Neural crest cell (in vitro differentiated cells): ENCODE data around the gene OPHN1. TPM values are rescaled to one million over a fixed set of nuclear protein-coding genes. Genes with fewer than 3 reads are reported as not detected.

Experiments
- DNase-seq: peaks from one replicate; pipeline ENCODE4 v3.0.0; 2021; ENCODE audit warnings: low read depth, mixed read lengths, low spot score
- H3K27ac Mint-ChIP-seq: one replicate; pipeline ENCODE4 v1.8.0; 2021; ENCODE audit warnings: mild to moderate bottlenecking, mixed read lengths; ENCODE audit not compliant: unreplicated experiment
- H3K27me3 Mint-ChIP-seq: 2 replicates; pipeline ENCODE4 v1.8.0; 2021; ENCODE audit warnings: low read depth, mild to moderate bottlenecking, mixed read lengths
- H3K36me3 Mint-ChIP-seq: 2 replicates; pipeline ENCODE4 v1.8.0; 2021; ENCODE audit warnings: low read depth, mild to moderate bottlenecking, mixed read lengths
- H3K4me1 Mint-ChIP-seq: 2 replicates; pipeline ENCODE4 v1.8.0; 2021; ENCODE audit warnings: mixed read lengths
- H3K4me3 Mint-ChIP-seq: one replicate; pipeline ENCODE4 v1.8.0; 2021; ENCODE audit warnings: mild to moderate bottlenecking, mixed read lengths
- H3K9me3 Mint-ChIP-seq: 2 replicates; pipeline ENCODE4 v1.8.0; 2021; ENCODE audit warnings: mixed read lengths
- total RNA-seq: library from RNA; stranded (reverse); gene quantifications from 2 replicates; pipeline ENCODE4 v1.2.1, GENCODE V29; 2021
- TF ChIP-seq, protein P1 (sequence below): fragments of 200-600 bp; sonication (generic); conservative IDR thresholded peaks from 2 replicates; pipeline ENCODE4 v1.5.0; 2021; ENCODE audit warnings: antibody characterized with exemption, mild to moderate bottlenecking

Gene OPHN1
- total RNA-seq, 1 donor from 2014 or later = 9.4 TPM

DNA sequence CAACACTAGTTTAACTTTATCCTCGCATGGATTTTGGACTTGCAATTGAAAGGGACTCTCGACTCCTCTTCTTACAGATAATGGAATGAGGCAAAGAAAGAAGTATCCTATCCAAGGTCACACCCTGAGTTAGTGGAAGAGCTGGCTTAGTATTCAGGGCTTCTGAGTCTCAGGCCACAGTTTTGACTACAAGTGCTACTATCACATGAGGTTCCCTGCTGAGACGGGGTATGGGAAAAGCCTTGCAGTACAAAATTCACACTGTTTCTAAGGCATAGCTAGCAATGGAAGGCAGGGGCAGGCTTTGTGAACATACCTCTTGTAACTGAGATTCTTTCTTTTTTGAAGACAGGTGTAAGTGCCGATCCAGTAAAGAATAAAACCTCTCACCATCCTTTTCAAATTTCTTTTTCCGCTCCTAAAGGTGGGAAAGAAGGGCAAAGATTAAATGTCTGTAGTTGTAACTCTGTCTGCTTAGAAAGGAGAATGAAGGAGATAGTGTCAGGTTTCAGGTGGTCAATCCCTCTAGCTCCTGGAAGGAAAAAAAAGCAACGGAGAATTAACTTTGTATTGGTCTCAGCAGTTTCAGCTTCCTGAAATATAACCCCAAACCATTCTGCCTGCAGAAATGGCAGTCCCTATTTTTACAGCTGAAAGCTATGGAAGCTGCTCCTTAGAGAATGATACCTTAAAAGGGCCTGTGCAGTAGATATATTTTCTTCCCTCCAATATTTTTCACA lies 199.0 kb downstream of the OPHN1 start:
- H3K4me3 Mint-ChIP-seq = no peak overlapping the region
- H3K4me1 Mint-ChIP-seq = peaks cover 7% of the 10 kb centered on the region
- TF ChIP-seq, protein P1, sequence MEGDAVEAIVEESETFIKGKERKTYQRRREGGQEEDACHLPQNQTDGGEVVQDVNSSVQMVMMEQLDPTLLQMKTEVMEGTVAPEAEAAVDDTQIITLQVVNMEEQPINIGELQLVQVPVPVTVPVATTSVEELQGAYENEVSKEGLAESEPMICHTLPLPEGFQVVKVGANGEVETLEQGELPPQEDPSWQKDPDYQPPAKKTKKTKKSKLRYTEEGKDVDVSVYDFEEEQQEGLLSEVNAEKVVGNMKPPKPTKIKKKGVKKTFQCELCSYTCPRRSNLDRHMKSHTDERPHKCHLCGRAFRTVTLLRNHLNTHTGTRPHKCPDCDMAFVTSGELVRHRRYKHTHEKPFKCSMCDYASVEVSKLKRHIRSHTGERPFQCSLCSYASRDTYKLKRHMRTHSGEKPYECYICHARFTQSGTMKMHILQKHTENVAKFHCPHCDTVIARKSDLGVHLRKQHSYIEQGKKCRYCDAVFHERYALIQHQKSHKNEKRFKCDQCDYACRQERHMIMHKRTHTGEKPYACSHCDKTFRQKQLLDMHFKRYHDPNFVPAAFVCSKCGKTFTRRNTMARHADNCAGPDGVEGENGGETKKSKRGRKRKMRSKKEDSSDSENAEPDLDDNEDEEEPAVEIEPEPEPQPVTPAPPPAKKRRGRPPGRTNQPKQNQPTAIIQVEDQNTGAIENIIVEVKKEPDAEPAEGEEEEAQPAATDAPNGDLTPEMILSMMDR = no peak
- H3K27me3 Mint-ChIP-seq = no peaks in the 10 kb centered on the region
- no peak overlapping the region for H3K27ac Mint-ChIP-seq
- no peaks in the 10 kb centered on the region for H3K9me3 Mint-ChIP-seq
- no peak for DNase-seq
- peaks cover 6% of the 10 kb centered on the region for H3K36me3 Mint-ChIP-seq

DNA sequence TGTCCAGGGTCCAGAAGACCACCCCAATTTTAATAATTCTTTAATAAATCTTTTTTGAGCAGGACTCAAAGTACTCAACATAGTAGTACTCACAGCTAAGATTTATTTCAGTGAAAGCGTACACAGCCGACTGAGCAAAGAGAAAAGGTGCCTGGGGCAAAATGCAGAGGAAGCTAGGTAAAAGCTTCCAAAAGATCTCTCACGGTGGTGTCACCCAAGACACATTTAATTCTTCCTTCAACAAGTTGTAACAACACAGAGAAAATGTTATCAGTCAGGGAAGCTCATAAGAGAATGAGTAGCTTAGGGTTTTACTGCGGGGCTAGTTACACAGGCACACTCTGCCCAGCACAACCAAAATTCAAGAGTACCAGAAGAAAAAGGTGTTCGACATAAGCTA lies 201.1 kb downstream of the OPHN1 start:
- no peaks in the 10 kb centered on the region for H3K27me3 Mint-ChIP-seq
- peaks cover 7% of the 10 kb centered on the region for H3K4me1 Mint-ChIP-seq
- TF ChIP-seq, protein P1 = no peak
- H3K27ac Mint-ChIP-seq = no peak overlapping the region
- H3K4me3 Mint-ChIP-seq = no peak overlapping the region
- peaks cover 5% of the 10 kb centered on the region for H3K9me3 Mint-ChIP-seq
- peaks cover 11% of the 10 kb centered on the region for H3K36me3 Mint-ChIP-seq
- DNase-seq = no peak

DNA sequence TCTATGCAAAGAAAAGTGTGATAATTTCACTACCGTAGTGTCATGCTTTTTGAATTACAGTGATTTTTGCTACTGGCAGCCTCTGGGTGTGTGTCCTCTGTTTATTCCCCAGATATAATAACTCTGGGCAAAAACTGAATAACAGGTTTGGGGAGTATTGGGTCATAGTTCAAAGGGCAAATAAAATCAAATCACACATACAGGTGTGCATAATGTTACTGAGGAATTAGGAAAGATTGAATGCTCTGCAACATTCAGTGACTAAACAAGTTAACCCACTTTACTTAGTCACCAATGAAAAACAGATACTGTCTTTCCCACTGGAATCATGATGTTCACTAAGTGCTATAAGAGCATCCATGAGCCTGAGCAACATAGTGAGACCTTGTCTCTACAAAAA lies 224.3 kb downstream of the OPHN1 start:
- peaks cover 4% of the 10 kb centered on the region for H3K9me3 Mint-ChIP-seq
- TF ChIP-seq, protein P1 = no peak
- no peaks in the 10 kb centered on the region for H3K4me1 Mint-ChIP-seq
- peaks cover 6% of the 10 kb centered on the region for H3K36me3 Mint-ChIP-seq
- no peaks in the 10 kb centered on the region for H3K27me3 Mint-ChIP-seq
- H3K27ac Mint-ChIP-seq = no peak overlapping the region
- no peak for DNase-seq
- no peak overlapping the region for H3K4me3 Mint-ChIP-seq

DNA sequence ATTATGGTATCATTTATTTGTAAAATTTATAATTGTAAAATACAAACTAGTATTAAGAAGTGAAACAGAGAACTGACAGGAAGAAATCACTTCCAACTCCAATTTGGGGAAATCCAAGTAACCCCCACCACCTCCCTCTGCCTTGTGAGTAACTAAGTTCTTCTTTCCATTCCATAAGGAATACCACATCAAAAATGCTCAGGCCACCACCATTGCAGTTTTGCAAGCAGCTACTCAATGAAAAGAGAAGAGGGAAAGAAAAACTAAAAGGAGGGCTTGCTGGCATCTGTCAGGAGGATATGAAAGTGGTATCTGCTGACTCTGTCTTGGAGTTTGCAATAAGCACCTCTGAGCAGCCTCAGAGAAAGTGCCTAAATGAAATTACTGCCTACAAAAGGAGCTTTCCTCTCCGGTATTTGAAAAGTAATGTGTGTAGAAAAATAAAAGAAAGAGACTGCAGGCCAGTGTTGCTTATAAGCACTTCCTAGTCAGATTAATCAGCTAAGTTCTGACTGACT lies 228.7 kb downstream of the OPHN1 start:
- no peak for DNase-seq
- Mint-ChIP-seq H3K4me1 (no peaks in the 10 kb centered on the region), H3K9me3 (peaks cover 6% of the 10 kb centered on the region), H3K4me3 (no peak overlapping the region), H3K36me3 (no peaks in the 10 kb centered on the region), H3K27me3 (no peaks in the 10 kb centered on the region), H3K27ac (no peak overlapping the region)
- TF ChIP-seq, protein P1 = no peak

DNA sequence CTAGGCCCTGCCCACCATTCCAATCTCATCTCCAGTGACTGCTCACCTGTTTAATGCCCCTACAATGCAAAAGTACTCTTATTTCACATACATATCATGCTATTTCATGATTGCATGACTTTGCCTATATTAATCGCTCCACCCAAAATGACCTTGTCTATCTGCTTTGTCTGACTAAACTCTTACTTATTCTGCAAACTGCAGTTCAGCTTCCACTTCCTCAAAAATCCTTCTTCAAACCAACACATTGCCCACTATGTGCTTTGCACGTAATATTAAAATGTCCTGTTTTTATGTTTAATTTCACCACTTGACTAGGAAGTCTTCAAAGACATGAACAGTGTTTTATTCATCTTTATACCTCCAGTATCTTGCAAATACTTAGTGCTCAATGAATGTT lies 229.6 kb downstream of the OPHN1 start:
- no peak overlapping the region for H3K4me3 Mint-ChIP-seq

More for the DNA sequence above, 229.6 kb downstream of the OPHN1 start:
- no peaks in the 10 kb centered on the region for H3K36me3 Mint-ChIP-seq
- no peaks in the 10 kb centered on the region for H3K4me1 Mint-ChIP-seq
- H3K27ac Mint-ChIP-seq = no peak overlapping the region
- no peak for DNase-seq
- H3K27me3 Mint-ChIP-seq = no peaks in the 10 kb centered on the region
- H3K9me3 Mint-ChIP-seq = peaks cover 6% of the 10 kb centered on the region
- TF ChIP-seq, protein P1 = no peak
